Measurements from ENCODE around the gene DNAH9.

DNAH9 gene

DNA sequence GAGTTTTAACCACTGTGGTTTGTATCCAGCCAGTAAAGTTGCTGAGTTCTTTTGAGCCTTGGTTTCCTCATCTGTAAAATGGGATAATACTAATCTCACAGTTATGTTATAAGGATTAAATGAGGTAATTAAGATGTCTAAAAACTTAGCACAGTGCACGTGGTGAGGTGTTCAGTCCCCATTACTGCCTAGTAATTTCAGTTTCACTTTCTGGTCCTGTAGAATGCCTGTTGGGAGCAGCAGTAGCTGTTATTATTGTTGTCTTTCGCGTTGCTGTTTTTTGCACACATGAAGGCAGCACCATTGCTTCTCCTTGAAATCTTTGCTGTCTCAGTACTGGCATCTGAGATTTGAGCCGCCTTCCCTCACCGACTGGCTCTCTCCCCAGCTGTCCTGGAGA lies 182.4 kb downstream of the DNAH9 start:
- DNase-seq, result no peak

DNA sequence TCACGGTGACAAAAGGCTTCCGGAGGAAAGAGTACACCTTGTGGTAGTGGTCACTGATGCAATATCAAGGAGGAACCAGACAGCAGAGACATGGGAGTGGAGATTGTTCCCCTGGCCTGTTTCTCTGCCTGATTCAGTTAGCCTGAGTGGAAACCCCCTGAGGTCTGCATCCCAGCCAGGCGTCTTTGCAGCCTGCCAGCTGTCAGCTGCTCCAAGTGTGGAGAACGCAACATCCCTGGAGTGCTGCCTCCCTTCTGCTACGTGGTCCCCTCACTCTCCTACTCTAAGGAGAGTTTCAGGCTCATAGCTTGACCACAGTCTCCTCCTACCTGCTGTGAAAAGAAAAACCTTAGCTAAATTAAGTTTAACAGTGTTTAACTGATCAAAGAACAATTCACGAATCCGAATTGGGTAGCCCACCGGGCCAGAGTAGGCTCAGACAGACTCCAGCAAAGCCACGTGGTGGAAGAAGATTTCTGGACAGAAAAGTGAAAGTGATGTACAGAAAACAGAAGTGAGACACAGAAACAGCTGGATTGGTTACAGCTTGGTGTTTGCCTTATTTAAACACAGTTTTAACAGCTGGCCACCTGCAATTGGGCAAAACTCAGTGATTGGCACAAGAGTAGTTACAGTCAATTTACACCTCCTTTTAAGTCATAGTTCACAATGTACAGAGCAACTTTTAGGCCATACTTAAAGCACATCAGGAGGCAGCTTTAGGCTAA lies 188.6 kb downstream of the DNAH9 start:
- no peak for DNase-seq

DNA sequence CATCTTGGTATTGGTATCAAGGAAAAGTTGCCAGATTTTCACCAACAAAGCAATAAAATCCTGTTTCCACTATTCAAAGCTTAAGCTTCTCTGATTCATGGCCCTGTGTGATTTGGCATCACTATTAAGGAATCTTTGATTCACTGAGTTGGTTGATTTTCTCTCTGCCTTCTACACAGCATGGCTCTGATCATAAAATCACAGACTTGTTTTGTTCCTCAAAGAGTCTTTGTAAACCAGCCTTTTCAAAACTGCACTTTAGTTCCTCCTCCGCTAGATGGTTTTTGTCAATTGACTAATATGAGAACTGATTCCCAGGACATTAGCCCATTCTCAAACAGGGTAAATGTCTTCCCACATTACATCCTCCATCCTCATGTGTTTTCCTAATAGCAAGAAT lies 197.6 kb downstream of the DNAH9 start:
- no peak for DNase-seq

DNA sequence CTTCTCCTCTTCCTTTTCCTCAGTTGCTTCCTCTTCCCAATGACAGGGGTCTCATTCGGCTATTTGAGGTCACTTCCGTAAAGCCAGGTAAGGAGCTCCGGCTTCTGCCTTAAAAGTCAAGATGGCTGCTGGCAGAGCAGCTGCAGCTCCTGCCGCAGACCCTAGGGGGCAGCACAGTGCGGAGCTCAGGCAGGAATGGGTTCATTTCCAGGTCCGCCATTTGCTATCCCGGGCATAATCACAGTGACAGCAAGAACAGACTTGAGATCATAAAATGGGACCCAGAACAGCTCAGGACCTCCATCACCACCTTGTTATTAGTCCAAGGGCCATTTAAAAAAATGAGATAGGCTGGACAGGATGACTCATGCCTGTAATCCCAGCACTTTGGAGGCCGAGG lies 199.5 kb downstream of the DNAH9 start:
- no peak for DNase-seq

DNA sequence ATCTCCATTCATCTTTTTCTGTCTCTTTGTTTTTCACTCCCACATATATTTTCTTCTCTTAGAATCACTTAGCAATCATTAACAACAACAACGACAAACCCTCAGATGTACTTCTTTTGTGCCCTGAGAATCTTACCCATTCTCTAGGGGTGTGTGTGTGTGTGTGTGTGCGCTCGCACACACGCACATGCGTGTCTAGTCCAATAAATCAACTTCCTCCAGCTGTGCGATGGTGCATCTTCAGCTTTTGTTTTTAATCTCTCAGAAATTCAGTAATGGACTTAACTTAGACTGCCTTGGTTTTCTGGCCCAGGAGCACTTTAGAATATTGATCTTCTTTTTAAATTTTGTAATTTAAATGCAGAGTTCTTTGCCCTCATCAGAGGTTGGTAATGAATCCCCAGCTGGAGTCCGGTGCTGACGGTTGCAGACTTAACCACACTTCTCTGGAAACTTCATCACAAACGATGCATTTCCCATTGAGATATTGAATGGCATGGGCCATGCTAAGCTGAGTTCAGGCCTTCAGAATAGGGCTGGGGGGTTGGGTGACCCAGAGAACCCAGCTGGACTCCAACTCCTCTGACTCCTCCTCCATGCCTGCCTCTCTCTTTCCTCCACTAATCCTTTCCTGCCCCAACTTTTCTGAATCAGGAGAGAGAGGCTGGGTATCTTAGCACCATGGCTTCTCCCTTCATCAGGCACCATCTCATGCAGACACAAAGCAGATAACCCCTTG lies 205.1 kb downstream of the DNAH9 start:
- DNase-seq, result no peak

DNA sequence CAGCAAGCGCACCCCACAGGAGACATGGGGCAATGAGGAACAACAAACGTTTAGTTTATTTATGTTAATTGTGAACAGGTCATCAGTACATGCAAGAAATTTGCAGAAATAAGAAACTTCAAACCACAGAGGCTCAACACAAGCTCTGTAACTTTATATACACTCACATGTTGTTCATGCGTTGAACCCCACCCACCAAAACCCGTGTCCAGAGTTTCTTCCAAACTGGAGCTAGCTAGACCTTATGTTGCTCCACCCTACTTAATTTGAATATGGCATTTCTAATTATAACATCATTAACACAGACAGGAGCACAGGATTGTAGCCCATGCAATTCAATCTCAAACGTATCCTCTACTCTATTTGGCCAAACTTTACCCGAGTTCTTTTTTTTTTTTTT lies 206.9 kb downstream of the DNAH9 start:
- DNase-seq, result no peak

DNA sequence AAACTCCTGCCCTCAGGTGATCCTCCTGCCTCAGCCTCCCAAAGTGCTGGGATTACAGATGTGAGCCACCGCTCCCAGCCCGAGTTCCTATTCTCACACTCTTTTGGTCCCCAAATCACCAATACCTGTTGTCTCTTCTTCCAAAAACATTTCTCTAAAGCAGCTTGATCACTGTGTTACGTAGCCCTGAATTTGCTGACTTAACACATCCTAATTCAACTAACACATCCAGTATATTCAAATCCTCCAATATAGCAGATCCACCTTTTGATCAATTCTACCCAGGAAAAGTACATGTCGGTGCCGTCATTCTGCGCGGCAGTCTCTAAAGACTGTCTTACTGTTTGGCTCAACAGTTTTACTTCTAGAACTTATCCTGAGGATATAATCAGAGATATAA lies 207.7 kb downstream of the DNAH9 start:
- DNase-seq, result no peak

DNA sequence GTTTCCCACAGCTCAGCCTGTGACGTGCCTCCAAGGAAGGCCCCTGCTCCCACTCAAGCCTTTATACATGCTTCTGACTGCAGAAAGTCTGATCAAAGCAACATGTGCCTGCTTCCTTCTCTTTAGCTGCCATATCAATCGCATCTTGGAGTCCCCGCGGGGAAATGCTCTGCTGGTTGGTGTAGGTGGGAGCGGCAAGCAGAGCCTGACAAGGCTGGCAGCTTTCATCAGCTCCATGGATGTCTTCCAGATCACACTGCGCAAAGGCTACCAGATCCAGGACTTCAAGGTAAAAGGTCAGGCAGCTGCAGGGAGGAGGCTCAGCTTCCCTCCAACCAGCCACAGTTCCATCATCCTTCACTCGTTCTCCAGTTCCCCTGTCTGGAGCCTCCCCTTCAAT lies 209.3 kb downstream of the DNAH9 start:
- no peak for DNase-seq

DNA sequence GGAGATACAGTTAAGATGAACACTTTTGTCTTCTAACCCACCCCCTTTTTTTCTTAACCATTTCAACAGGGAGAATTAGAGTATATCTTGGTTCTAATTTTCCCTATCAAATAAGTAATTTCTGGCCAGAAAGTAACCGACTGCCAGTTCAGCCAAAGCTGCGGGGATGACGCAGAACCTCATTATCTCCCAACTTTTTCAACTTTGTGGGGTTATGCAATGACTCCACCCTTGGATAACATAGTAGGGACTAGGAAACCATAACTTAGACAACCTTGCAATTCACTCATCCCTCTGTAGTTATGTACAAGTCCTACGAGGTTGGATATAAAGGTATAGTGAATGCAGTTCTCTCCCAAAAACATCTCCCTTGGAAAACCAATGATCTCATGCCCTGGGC lies 215.0 kb downstream of the DNAH9 start:
- DNase-seq, result no peak

DNA sequence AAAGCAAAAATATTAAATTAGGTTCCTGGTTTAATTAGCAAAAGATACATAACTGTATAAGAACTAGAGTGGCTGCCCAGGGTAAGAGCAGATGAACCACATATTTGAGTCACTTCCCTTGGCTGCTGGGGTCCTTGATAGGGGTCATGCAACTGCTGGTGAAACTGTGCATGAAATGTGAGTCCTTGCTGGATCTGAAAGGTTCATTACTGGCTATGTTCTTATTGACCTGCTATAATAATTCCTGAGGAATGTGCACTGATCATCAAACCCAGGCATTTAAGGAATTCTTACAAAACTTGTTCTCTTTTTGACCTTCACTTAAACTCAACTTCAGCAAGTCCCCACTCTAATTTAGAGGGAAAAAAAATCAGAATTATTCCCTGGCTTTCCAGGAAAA lies 215.6 kb downstream of the DNAH9 start:
- no peak for DNase-seq

DNA sequence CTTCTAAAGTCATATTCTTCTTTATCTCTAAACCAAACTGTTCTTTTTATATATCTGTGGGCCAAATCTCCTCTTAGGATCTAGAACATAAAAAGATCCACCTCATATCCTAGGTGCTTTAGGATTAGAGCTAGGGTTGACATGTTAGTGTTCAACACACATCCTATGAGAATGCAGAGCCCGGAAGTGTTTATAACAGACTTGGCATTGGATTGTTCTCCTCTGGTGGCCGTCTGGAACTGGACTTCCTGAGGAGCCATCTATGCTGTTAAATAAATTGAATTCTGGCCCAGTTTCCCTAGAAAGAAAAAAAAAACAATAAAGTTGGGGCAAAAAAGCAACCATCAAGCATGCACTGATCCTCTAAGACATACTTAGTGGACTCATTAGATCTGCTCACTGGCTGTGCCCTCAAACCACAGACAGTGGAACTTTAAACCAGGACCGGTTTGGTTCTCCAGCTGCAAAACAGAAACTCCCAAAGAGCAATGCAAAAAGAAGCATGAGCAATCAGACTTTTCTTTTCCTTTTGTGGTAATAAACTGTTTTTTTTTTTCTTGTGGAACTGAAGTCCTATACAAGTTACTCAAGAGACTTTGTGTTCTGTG lies 216.5 kb downstream of the DNAH9 start:
- no peak for DNase-seq

DNA sequence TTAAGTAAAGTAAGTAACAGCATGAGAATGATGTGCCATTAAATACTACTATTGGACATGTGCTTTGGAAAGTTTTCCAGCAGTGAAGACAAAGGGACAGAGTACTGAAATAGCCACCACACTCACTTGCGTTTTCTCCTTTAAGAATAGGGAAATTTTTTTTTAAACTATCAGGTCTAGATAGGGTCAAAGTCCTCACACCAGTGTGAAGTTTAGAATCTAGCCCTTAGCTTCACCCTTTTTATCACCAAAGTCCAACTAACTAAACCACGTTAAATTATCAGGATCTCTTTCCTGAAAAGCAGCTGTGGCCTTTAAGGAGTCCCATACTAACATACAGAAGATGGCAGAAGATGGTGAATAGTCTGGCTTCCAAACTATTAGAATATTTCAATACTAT lies 218.1 kb downstream of the DNAH9 start:
- DNase-seq, result no peak

DNA sequence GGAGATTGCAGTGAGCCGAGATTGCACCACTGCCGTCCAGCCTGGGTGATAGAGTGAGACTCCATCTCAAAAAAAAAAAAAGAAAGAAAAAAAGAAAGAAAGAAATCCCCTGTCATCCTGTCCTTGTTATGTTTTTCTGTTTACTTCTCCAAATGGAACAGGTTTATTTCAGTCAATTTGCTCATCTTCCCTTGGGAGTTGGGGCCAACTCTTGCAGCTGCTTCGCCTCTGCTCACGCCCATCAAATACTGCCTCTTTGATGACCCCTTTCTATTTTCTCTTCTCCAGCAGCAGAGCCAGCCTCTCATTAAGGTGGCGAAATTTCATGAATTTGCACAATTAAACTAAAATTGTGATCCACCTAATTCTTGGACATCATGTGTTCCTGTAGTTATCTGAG lies 225.6 kb downstream of the DNAH9 start:
- DNase-seq, result no peak

DNA sequence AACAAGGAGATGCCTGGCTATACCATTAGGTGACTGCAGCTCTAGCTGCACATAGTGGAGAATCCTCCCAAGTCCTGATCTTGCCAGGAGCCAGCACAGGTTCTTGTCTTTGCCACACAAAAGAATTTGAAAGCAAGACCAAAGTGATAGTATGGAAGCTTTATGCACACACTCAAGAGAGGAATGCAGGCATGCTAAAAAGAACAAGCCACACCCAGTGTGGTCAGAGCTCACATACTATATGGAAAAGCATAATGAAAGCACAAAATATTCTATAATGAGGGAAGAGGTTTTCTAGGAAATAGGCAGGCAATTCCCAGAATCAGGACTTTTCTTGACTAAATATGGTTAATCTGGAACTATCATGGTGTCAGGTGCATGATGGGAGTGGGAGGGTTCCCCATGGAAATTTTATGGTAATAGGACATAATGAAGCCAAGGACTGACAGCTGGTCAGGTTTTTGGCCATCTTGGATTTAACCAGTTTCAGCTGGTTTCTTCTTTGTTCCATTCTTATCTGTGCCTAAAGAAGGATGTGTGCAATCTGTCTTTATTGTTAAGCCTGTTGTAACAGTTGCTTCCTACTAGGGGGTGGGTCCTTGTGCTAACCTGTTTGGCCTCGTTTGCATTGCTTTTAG lies 227.4 kb downstream of the DNAH9 start:
- DNase-seq, result no peak

DNA sequence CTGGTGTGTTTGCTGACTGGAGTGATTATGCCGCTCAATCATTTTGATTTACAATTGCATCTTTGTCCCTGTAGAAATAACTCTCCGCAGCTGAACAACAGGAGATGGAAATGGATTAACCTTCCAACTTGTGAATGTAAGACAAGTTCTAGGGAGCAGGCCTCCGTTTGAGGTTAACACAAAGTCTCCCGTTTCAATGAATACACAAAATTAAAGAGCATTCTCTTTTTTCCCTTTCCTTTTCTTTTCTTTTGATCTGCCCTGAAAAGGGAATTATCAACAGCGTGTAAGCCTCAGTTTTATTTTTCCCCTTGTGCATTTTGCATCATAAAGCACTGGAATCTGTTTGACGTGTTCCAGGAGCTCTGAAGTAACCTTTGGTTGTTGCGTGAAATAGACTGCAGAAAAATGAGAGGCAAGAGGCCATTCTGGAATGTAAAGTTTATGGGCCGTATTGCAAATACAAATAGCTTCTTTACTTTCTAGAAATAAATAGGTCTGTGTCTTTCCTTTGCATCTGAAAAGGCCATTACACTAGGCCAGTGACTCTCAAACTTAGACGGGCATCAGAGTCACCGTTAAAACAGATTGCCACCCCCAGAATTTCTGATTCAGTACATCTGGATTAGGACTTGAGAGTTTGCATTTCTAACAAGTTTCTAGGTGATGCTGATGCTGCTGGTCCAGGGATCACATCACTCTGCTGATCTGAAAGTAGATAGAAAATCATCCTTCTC lies 234.3 kb downstream of the DNAH9 start:
- DNase-seq, result no peak

DNA sequence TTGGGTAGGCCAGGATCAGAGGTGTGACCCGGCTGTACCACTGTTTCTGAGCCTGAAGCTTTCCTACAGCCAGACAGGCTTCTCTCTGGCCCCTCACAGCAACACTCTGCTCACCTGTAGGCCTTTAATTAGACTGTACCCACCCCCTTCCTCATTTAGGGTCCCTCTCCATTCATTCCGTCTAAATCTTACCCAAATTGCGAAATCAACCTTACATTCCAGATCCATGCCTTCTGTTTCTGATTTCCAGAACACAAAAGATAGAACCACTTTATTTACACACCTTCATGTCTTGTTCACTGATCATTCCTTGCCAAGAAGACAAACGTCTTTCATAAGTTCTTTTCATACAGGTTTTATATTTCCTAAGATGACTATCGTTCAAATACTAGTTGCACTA lies 238.2 kb downstream of the DNAH9 start:
- no peak for DNase-seq

DNA sequence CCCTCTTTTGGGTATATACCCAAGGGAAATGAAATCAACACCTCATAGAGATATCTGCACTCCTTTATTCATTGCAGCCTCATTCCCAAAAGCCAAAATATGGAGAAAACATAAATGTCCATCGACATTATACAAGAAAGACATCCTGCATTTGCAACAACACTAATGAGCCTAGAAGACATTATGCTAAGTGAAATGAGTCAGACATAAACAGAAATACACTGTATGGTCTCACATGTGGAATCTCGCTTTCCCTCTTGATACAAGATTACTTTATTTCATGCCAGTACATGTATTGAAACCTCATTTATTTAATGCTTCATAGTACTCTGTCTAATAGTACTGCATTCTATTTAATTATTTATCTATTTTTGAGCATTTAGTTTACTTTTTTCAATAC lies 241.8 kb downstream of the DNAH9 start:
- DNase-seq, result no peak

DNA sequence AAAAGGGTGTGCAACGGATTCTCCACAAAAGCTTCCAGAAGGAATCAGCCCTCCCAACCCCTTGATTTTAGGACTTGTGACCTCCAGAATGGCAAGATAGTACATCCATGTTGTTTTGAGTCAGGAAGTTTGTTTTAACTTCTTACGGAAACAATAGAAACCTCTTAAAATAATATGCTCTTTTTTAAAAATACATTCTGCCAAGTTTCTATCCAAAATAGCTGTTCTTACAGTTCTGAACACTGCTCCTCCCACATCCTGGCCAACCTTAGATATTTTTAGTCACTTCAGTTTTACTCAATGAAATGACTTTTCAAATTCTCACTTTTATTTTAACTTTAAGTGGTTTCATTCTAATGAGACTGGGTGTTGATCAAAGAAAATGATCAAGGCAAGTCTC lies 242.6 kb downstream of the DNAH9 start:
- DNase-seq, result no peak

DNA sequence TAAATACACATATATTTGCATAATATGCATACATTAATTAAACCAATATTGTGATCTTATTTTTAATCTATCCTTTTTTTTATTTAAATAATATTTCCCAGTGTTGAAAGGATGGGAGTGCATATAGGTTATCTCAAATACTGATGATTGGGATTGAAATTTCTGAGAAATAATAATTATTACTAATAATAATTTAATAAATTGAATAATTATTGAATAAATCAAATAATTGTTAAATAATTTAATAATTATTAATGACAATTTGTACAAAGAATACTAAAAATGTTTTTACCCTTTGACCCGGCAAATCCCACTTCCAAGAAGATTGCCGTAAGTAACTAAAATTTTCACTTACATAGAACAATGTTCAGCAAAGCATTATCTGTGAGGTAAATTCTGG lies 250.1 kb downstream of the DNAH9 start:
- no peak for DNase-seq

DNA sequence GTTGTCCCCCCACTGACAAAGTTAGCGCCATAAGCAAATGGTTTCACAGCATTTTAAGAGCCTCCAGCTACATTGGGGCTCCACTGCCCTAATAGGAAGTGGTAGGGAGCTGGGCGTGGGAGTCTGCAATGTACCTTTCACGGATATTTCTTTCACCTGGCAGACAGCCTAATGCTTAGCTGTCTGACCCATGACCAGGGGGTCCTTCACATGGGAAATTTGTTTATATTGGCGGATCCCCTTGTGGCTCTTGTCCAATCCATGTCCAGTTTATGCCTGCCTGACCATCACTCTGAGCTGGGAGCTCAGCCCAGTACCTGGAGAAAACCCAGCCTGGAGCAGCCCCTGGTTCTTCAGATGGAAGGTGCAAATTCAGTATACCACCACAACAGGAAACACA lies 254.0 kb downstream of the DNAH9 start:
- DNase-seq, result no peak

DNA sequence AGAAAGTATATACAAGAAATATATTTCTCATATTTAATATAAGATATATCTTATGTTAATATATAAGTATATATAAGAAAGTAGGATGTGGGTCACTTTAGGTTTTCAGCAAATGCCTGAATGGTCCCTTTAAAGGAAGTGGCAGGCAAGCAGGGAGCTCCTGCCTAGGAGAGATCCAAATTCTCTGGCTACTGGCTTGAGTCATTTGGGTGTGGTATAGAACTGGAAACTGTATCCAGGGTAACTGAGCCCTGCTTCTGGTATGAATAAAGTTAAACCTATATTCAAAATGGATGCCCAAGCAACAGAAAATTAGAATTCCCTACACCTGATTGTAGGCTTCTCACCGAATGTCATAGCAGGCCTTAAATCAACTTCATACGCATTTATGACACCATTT lies 254.6 kb downstream of the DNAH9 start:
- DNase-seq, result no peak

DNA sequence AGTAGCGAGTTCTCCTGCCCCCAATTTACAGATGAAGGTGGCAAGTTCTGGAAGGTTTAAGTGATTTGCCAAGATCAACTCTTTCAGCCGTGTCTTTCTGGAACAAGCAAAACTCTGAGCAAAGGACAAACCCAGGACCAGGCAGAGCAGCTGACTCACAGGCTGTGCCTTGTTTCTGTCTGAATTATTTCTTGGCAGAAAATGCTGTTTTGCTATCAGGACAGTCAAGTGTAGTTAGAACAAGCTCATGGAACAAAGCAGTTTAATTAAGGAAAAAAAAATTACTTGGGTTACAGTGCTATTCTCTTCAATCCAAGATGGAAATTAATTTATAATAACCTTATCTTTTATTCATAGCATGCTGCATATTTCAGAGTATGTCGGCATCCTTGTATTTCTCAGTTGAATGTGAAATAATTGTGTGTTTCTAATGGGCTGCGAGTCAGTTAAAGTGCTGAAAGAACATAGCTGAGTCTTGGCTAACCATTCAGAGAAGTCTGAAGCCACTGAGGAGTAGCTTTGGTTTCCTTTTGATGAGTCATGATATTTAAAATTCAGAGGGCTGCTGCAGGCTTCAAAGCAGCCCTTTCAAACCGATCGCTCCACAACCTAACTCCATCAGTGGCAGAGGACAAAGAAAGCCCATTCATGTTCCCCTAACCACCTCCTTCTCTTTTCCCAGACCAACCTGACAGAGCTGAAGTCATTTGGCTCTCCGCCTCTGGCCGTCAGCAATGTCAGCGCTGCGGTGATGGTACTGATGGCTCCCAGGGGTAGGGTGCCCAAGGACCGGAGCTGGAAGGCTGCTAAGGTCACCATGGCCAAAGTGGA lies 255.3 kb downstream of the DNAH9 start:
- DNase-seq, result no peak

All from CD4-positive, alpha-beta T cell treated with Interleukin-1 beta for 1 hour (primary cell).